Right lobe of liver (tissue), 4 donors: ENCODE measurements around the gene MEAK7.

Experiments used
- CTCF ChIP-seq, 4 donors: fragments of 200-600 bp in 3 of 4; fragments of 450-650 bp in 1 of 4; IDR thresholded peaks; one replicate each; pipeline versions ENCODE4 v1.5.1 to v1.8.0; 2016 to 2022; ENCODE audit warnings: antibody characterized with exemption in 4 of 4, mild to moderate bottlenecking in 2 of 4
- POLR2A ChIP-seq: fragments of 450-650 bp; IDR thresholded peaks from one replicate; pipeline ENCODE4 v1.6.1; 2017; ENCODE audit warnings: antibody characterized with exemption, mild to moderate bottlenecking
- donor health status: DM: no; HTN: no; CAD: no.
- donor health status: DM: no; HTN: no; CAD: no.
- donor health status: DM: no; HTN: yes; CAD: no.

DNA sequence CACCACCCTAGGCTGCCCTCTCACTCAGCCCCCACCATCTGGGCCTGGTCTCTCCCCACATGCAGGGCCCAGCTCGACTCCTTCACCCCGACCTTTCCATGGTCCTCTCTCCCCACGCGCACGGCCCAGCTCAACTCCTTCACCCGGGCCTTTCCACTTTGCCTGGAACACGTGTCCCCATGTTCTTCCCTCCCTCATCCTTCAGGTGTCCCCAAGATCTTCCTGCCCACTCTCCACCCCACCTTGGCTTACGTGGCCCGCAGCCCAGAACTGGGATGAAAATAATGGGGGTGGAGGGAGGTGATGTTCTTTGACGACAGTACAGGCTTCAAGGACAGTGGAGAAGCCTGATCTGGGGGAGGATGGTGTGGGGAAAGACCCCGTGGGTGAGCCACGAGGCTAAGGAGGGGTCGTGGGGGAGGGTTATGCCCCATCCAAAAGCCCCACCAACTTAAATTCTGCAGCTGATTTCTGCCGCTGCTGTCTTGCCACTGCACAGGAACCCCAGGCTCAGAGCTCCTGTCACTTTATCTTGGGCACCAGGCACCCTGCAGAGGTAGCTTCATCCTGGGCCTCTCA lies 9.9 kb upstream of the MEAK7 start:
- no peak for TF ChIP-seq CTCF (IDR thresholded peaks at IDR 0.05)
- no peak for TF ChIP-seq POLR2A
